CD4-positive, alpha-beta T cell treated with Interferon alpha-2 for 1 hour (primary cell): Measurements from ENCODE around the gene GAS7.

Experiments
- DNase-seq, 2 donors: peaks; one replicate each; pipeline ENCODE4 v3.0.0-alpha.2; 2020 to 2022

The GAS7 gene

GRCh38 chr17:10045871-10046658 lies 152.3 kb downstream of the GAS7 start:
- no peak for DNase-seq

GRCh38 chr17:10042589-10043244 lies 155.7 kb downstream of the GAS7 start:
- no peak for DNase-seq

GRCh38 chr17:10041916-10042588 lies 156.4 kb downstream of the GAS7 start:
- DNase-seq = no peak

- no peak for DNase-seq
Observed at GRCh38 chr17:10041287-10041612, 157.2 kb downstream of the GAS7 start.

- peak in 1 of 2 donors; percentile 40 for DNase-seq
Observed at GRCh38 chr17:10036511-10037061, 161.8 kb downstream of the GAS7 start.

- no peak for DNase-seq
Observed at GRCh38 chr17:10035885-10036284, 162.5 kb downstream of the GAS7 start.

GRCh38 chr17:10034719-10035475 lies 163.5 kb downstream of the GAS7 start:
- DNase-seq = no peak

GRCh38 chr17:10033959-10034358 lies 164.4 kb downstream of the GAS7 start:
- peak in 1 of 2 donors; percentile 58 for DNase-seq

- DNase-seq = no peak
Observed at GRCh38 chr17:10033449-10033848, 165.0 kb downstream of the GAS7 start.

GRCh38 chr17:10032118-10032852 lies 166.1 kb downstream of the GAS7 start:
- DNase-seq = no peak

- DNase-seq = no peak
Observed at GRCh38 chr17:10031606-10032005, 166.8 kb downstream of the GAS7 start.

- no peak for DNase-seq
Observed at GRCh38 chr17:10031127-10031526, 167.3 kb downstream of the GAS7 start.

GRCh38 chr17:10029129-10029528 lies 169.3 kb downstream of the GAS7 start:
- DNase-seq = no peak

- no peak for DNase-seq
Observed at GRCh38 chr17:10025976-10026901, 172.2 kb downstream of the GAS7 start.

- DNase-seq = no peak
Observed at GRCh38 chr17:10025224-10025623, 173.2 kb downstream of the GAS7 start.

- no peak for DNase-seq
Observed at GRCh38 chr17:10022416-10022815, 176.0 kb downstream of the GAS7 start.

- peak in 1 of 2 donors; percentile 61 for DNase-seq
Observed at GRCh38 chr17:10021272-10021984, 177.0 kb downstream of the GAS7 start.

GRCh38 chr17:10019941-10020451 lies 178.4 kb downstream of the GAS7 start:
- peak in 1 of 2 donors; percentile 25 for DNase-seq

GRCh38 chr17:10018461-10018891 lies 179.9 kb downstream of the GAS7 start:
- peak; percentile 27 to 76 for DNase-seq
